HL-60 (cell line): Measurements from ENCODE around the gene TAGAP.
"Not testable (repeated sequence)": the region's sequence is repeated elsewhere in the genome, so short reads cannot be mapped to it uniquely, and the experiment has no call there.

Experiments used
- DNase-seq, 2 experiments: peaks; one replicate each; pipeline ENCODE4 v3.0.0-alpha.2; 2010 to 2020; ENCODE audit warnings: low read depth in 1 of 2, low spot score in 1 of 2
- H3K27ac ChIP-seq: fragments of 250-450 bp; sonication (Bioruptor Pico); replicated peaks from 2 replicates; pipeline ENCODE4 v1.5.1; 2020; ENCODE audit warnings: mild to moderate bottlenecking, moderate library complexity
- H3K27me3 ChIP-seq: fragments of 250-450 bp; sonication (Bioruptor Pico); 2 replicates; pipeline ENCODE4 v1.5.1; 2021; ENCODE audit warnings: mild to moderate bottlenecking, moderate library complexity; ENCODE audit not compliant: insufficient read depth, poor library complexity, severe bottlenecking
- H3K4me3 ChIP-seq: replicated peaks from 2 replicates; pipeline ENCODE4 v1.5.1; 2011; ENCODE audit warnings: mild to moderate bottlenecking, control low read depth, low read length; ENCODE audit not compliant: insufficient read depth
- GABPA ChIP-seq: IDR thresholded peaks from 2 replicates; pipeline ENCODE4 v1.6.1; 2012; ENCODE audit warnings: low read depth
- POLR2AphosphoS5 ChIP-seq: IDR thresholded peaks from 2 replicates; pipeline ENCODE4 v1.6.1; 2012; ENCODE audit warnings: low read depth
- SPI1 ChIP-seq: IDR thresholded peaks from 2 replicates; pipeline ENCODE4 v1.6.1; 2012; ENCODE audit warnings: low read depth, mild to moderate bottlenecking, borderline replicate concordance
- TF ChIP-seq, protein P1 (sequence below): IDR thresholded peaks from one replicate; pipeline ENCODE4 v1.5.1; 2011; ENCODE audit warnings: low read length, control low read depth, inconsistent platforms; ENCODE audit not compliant: insufficient read depth
- TF ChIP-seq, protein P2 (sequence below): IDR thresholded peaks from 2 replicates; pipeline ENCODE4 v1.6.1; 2012; ENCODE audit warnings: low read depth; ENCODE audit not compliant: insufficient replicate concordance

Gene TAGAP

DNA sequence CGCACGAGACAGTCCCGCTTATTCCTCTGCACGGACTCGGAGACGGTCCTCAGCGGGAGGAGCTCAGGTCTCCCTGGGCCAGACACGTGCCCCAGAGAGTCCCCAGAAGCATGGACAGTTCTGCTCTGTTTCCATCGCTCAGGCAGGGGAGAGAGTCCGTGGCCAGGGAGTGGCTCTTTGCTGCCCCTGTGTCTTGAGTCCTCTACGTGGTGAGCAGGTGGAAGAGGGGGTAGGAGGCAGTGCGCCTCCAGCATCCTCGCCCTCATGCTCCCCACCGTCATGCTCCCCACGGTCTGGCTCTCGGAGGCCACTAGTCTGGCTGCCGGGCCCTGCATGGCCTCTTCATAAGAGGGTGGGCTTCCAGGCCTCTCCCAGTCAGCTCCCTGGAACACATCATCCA is 8.9 kb downstream of the TAGAP start:
- no peaks in the 10 kb centered on the region for H3K27me3 ChIP-seq
- no peak for DNase-seq
- no peak overlapping the region for H3K4me3 ChIP-seq
- peak overlapping the region; percentile 85; the same call in 1 of the 2 replicates for H3K27ac ChIP-seq
- TF ChIP-seq SPI1 (no peak), POLR2AphosphoS5 (peak; percentile 65; the same call in 1 of the 2 replicates)

DNA sequence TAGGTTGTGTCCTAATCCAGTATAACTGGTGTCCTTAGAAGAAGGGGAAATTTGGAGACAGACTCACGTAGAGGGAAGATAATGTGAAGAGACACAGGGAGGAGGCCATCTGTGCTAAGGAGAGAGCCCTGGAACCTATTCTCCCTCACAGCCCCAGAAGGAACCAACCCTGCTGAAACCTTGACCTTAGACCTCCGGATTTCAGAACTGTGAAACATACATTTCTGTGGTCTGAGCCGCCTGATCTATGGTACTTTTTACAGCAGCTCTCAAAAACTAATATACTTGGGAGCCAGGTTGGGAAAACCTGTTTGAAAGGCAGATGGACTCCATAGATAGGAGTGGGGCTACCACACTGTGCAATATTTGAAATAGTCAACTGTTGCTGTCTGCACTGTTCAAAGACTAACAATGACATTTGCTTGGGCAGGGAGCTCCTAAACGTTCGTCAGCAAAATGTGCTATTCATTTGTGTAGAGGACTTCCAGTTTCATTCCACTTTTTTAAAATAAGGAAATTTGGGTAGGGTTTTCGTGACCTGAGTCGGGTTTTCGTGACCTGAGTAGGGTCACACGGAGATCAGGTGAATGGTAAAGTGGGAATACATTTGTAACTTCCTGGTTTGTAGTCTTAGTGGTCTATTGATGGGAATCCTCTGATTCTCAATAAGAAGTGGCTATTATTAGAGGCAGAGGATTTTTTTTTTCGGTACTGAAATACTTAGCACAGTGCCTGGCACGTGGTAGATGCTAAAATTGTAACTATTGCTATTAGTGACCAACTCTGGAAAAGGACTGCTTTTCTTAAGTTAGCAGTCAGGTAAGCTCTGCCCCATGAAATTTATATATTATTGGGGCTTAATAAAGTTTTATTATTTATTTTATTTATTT is 11.4 kb downstream of the TAGAP start:
- Histone ChIP-seq H3K4me3 (no peak overlapping the region), H3K27me3 (no peaks in the 10 kb centered on the region), H3K27ac (peak overlapping the region; percentile 72)
- DNase-seq = peak in 1 of 2 experiments; percentile 71
- TF ChIP-seq, protein P1, sequence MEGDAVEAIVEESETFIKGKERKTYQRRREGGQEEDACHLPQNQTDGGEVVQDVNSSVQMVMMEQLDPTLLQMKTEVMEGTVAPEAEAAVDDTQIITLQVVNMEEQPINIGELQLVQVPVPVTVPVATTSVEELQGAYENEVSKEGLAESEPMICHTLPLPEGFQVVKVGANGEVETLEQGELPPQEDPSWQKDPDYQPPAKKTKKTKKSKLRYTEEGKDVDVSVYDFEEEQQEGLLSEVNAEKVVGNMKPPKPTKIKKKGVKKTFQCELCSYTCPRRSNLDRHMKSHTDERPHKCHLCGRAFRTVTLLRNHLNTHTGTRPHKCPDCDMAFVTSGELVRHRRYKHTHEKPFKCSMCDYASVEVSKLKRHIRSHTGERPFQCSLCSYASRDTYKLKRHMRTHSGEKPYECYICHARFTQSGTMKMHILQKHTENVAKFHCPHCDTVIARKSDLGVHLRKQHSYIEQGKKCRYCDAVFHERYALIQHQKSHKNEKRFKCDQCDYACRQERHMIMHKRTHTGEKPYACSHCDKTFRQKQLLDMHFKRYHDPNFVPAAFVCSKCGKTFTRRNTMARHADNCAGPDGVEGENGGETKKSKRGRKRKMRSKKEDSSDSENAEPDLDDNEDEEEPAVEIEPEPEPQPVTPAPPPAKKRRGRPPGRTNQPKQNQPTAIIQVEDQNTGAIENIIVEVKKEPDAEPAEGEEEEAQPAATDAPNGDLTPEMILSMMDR = no peak
- TF ChIP-seq POLR2AphosphoS5 = no peak
- no peak for TF ChIP-seq GABPA
- no peak for TF ChIP-seq SPI1
- TF ChIP-seq, protein P2, sequence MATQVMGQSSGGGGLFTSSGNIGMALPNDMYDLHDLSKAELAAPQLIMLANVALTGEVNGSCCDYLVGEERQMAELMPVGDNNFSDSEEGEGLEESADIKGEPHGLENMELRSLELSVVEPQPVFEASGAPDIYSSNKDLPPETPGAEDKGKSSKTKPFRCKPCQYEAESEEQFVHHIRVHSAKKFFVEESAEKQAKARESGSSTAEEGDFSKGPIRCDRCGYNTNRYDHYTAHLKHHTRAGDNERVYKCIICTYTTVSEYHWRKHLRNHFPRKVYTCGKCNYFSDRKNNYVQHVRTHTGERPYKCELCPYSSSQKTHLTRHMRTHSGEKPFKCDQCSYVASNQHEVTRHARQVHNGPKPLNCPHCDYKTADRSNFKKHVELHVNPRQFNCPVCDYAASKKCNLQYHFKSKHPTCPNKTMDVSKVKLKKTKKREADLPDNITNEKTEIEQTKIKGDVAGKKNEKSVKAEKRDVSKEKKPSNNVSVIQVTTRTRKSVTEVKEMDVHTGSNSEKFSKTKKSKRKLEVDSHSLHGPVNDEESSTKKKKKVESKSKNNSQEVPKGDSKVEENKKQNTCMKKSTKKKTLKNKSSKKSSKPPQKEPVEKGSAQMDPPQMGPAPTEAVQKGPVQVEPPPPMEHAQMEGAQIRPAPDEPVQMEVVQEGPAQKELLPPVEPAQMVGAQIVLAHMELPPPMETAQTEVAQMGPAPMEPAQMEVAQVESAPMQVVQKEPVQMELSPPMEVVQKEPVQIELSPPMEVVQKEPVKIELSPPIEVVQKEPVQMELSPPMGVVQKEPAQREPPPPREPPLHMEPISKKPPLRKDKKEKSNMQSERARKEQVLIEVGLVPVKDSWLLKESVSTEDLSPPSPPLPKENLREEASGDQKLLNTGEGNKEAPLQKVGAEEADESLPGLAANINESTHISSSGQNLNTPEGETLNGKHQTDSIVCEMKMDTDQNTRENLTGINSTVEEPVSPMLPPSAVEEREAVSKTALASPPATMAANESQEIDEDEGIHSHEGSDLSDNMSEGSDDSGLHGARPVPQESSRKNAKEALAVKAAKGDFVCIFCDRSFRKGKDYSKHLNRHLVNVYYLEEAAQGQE = no peak

DNA sequence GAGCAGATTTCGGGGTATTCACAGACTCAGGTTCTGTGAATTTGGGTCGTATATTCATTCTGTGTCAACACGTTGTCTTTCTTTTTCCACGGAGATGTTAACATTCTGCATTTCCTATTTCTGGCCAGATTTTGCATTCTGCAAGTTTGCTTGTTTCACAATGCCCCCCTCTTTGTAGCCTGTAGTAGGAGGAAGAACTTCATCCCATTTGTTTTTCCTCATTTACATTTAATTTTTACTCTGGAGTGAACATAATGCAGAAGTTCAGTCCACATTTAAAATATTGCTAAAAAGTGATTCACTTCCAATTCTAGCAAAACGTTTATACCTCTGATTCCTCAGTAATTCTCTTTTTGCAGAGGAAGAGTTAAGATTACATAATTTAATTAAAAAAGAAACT is 12.9 kb downstream of the TAGAP start:
- Histone ChIP-seq H3K27ac (peak overlapping the region; percentile 72), H3K27me3 (no peaks in the 10 kb centered on the region), H3K4me3 (peak overlapping the region; percentile 33)
- TF ChIP-seq POLR2AphosphoS5 (no peak), GABPA (no peak), SPI1 (no peak; the same call in 1 of the 2 replicates)
- TF ChIP-seq, protein P2 = no peak
- TF ChIP-seq, protein P1 = no peak
- DNase-seq = peak in 1 of 2 experiments; percentile 69

DNA sequence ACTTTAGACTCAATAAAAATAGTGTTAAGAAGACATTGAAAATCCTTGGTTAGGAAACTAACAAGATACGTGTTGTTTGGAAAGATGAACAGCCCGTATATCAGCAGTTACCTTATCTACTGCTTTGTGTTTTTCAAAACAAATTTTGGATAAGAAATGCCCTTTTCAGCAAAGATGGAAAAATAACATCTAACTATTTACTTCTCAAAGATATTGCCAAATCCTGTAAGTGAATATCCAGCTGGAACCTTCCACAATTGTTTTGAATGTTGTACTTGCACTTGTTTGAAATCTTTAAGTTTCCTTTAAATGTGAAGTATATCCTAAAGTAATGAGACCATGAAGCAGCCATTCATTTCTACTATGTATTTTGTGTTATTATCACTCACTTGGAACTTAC is 14.6 kb downstream of the TAGAP start:
- no peaks in the 10 kb centered on the region for H3K27me3 ChIP-seq
- DNase-seq = no peak
- TF ChIP-seq POLR2AphosphoS5 = no peak
- TF ChIP-seq, protein P2 = no peak
- TF ChIP-seq, protein P1 = no peak
- no peak for TF ChIP-seq GABPA
- no peak for TF ChIP-seq SPI1
- H3K27ac ChIP-seq = no peak overlapping the region
- H3K4me3 ChIP-seq = no peak overlapping the region

DNA sequence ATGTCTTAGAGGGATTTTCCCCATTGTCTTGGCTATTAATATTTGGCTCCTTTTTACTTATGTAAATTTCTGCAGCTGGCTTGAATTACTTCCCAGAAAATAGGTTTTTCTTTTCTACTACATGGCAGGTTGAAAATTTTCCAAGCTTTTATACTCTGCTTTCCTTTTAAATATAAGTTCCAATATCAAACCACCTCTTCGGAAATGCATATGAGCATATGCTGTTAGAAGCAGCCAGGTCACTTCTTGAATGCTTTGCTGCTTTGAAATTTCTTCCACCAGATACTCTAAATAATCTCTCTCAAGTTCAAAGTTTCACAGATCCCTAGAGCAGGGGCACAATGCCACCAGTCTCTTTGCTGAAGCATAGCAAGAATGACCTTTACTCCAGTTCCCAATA is 19.6 kb downstream of the TAGAP start:
- not testable (repeated sequence) for H3K27me3 ChIP-seq

More for the DNA sequence above, 19.6 kb downstream of the TAGAP start:
- H3K27ac ChIP-seq, H3K4me3 ChIP-seq, DNase-seq: not testable (repeated sequence)
